ENCODE measurements around the gene ACO2.

GRCh38 chr22:41561335-41561734 lies 92.4 kb downstream of the ACO2 start:
- TF ChIP-seq CTCF (IDR thresholded peaks at IDR 0.05) (no peak), POLR2A (IDR thresholded peaks at IDR 0.05) (no peak), POLR2AphosphoS5 (IDR thresholded peaks at IDR 0.05) (no peak)

Measured in prostate gland (tissue), 2 donors.